Endothelial cell of umbilical vein (primary cell): ENCODE measurements around the gene GCSH. TPM values are rescaled to one million over a fixed set of nuclear protein-coding genes. Genes with fewer than 3 reads are reported as not detected.

Experiments used
- BruUV-seq: library from RNA; stranded (reverse); fragments of 400-500 nt; replicated peaks from 2 replicates; lab custom pipeline; 2021; lab: Mats Ljungman, UMichigan
- CTCF ChIA-PET: fragments of 300-600, 350-600 bp; sonication (Branson Sonifier 250); formaldehyde crosslinking; loops from one replicate; lab custom pipeline; 2021; ENCODE audit warnings: antibody characterized with exemption, inconsistent platforms; lab: Charles Lee
- POLR2A ChIA-PET: fragments of 300-600, 350-600 bp; sonication (Branson Sonifier 250); formaldehyde crosslinking; loops from one replicate; lab custom pipeline; 2021; ENCODE audit warnings: antibody characterized with exemption, inconsistent platforms; lab: Charles Lee
- DNase-seq: peaks from one replicate; pipeline ENCODE4 v3.0.0-alpha.2; 2011; ENCODE audit warnings: low read depth, low spot score
- FAIRE-seq: peaks from 2 replicates; lab custom pipeline; 2011; peaks lifted over from hg19 to GRCh38; lab: Jason Lieb, UNC
- H2AFZ ChIP-seq: 2 replicates; pipeline ENCODE4 v1.6.0; 2012; ENCODE audit warnings: low read depth, low read length, control low read depth, inconsistent platforms
- H3K27ac ChIP-seq: 2 replicates; pipeline ENCODE4 v1.5.1; 2011; ENCODE audit warnings: low read depth, mild to moderate bottlenecking, control low read depth, low read length, moderate library complexity; ENCODE audit not compliant: insufficient read depth
- H3K27me3 ChIP-seq, 2 experiments: 2 replicates each; pipeline versions ENCODE4 v1.6.0 to v1.6.1; 2011; ENCODE audit warnings: low read length in 2 of 2, mixed read lengths in 1 of 2; ENCODE audit not compliant: control insufficient read depth in 2 of 2, insufficient read depth in 2 of 2
- H3K36me3 ChIP-seq, 2 experiments: 2 replicates in 1 of 2; 3 replicates in 1 of 2; pipeline ENCODE4 v1.5.1; 2011; ENCODE audit warnings: low read length in 2 of 2, mild to moderate bottlenecking in 1 of 2, moderate library complexity in 1 of 2; ENCODE audit not compliant: control insufficient read depth in 2 of 2, insufficient read depth in 2 of 2; ENCODE audit errors: extremely low read depth in 1 of 2
- H3K4me1 ChIP-seq: 3 replicates; pipeline ENCODE4 v1.5.1; 2011; ENCODE audit warnings: mild to moderate bottlenecking, low read length; ENCODE audit not compliant: control insufficient read depth, insufficient read depth; ENCODE audit errors: extremely low read depth
- H3K4me2 ChIP-seq: 2 replicates; pipeline ENCODE4 v1.6.1; 2011; ENCODE audit warnings: low read length, control low read depth, mixed read lengths; ENCODE audit not compliant: insufficient read depth
- H3K4me3 ChIP-seq, 3 experiments: fragments of 200-600 bp in 1 of 3; sonication (generic), shearing (Covaris generic) in 1 of 3; replicated peaks in 1 of 3; 2 replicates each; pipeline ENCODE4 v1.5.1; 2011 to 2016; ENCODE audit warnings: control low read depth in 3 of 3, low read length in 3 of 3, mild to moderate bottlenecking in 2 of 3, inconsistent platforms in 1 of 3, low read depth in 1 of 3, moderate library complexity in 1 of 3; ENCODE audit not compliant: insufficient read depth in 1 of 3
- H3K79me2 ChIP-seq: 2 replicates; pipeline ENCODE4 v1.6.0; 2012; ENCODE audit warnings: low read length, inconsistent platforms; ENCODE audit not compliant: control insufficient read depth, insufficient read depth
- H3K9ac ChIP-seq: replicated peaks from 2 replicates; pipeline ENCODE3; 2011; ENCODE audit warnings: low read length, control low read depth; ENCODE audit not compliant: insufficient read depth; ENCODE audit errors: extremely low read depth
- H3K9me1 ChIP-seq: replicated peaks from 3 replicates; pipeline ENCODE4 v1.6.0; 2011; ENCODE audit warnings: mild to moderate bottlenecking, low read length; ENCODE audit not compliant: control insufficient read depth, insufficient read depth; ENCODE audit errors: extremely low read depth
- H3K9me3 ChIP-seq: replicated peaks from 2 replicates; pipeline ENCODE4 v1.5.1; 2012; ENCODE audit warnings: low read length, inconsistent platforms; ENCODE audit not compliant: control insufficient read depth, insufficient read depth
- H4K20me1 ChIP-seq: replicated peaks from 2 replicates; pipeline ENCODE3; 2011; ENCODE audit warnings: mild to moderate bottlenecking, low read length; ENCODE audit not compliant: control insufficient read depth, insufficient read depth; ENCODE audit errors: extremely low read depth
- CTCF ChIP-seq, 2 donors: IDR thresholded peaks; 1 replicate in 1 of 2; 2 replicates in 1 of 2; pipeline ENCODE4 v1.5.1; 2011; ENCODE audit warnings: low read length in 2 of 2, mild to moderate bottlenecking in 2 of 2, moderate library complexity in 2 of 2, control low read depth in 1 of 2, inconsistent platforms in 1 of 2, low read depth in 1 of 2; ENCODE audit not compliant: insufficient read depth in 1 of 2; ENCODE audit errors: extremely low read depth in 1 of 2
- EZH2 ChIP-seq: IDR thresholded peaks from 2 replicates; pipeline ENCODE4 v1.6.1; 2012; ENCODE audit warnings: borderline replicate concordance, low read depth, mild to moderate bottlenecking, moderate library complexity, low read length, inconsistent platforms; ENCODE audit not compliant: severe bottlenecking
- FOS ChIP-seq: IDR thresholded peaks from 2 replicates; pipeline ENCODE4 v1.6.1; 2011; ENCODE audit warnings: mild to moderate bottlenecking, low read length, moderate library complexity, borderline replicate concordance; ENCODE audit not compliant: insufficient read depth
- GATA2 ChIP-seq: IDR thresholded peaks from 2 replicates; pipeline ENCODE4 v1.7.0; 2011; ENCODE audit warnings: low read depth, mild to moderate bottlenecking, moderate library complexity, mixed read lengths, low read length; ENCODE audit not compliant: insufficient read length, insufficient read depth
- JUN ChIP-seq: IDR thresholded peaks from 2 replicates; pipeline ENCODE4 v1.6.1; 2011; ENCODE audit warnings: borderline replicate concordance, low read depth; ENCODE audit not compliant: insufficient read length, insufficient read depth
- MAX ChIP-seq: IDR thresholded peaks from 2 replicates; pipeline ENCODE4 v1.6.1; 2011; ENCODE audit not compliant: insufficient read depth, insufficient read length
- MYC ChIP-seq: IDR thresholded peaks from one replicate; pipeline ENCODE4 v1.6.1; 2011; ENCODE audit warnings: mild to moderate bottlenecking, low read depth, low read length
- POLR2A ChIP-seq: IDR thresholded peaks from 2 replicates; pipeline ENCODE4 v1.6.1; 2012; ENCODE audit warnings: low read depth, mild to moderate bottlenecking, control low read depth, low read length
- POLR2AphosphoS5 ChIP-seq: IDR thresholded peaks from 2 replicates; pipeline ENCODE4 v1.6.1; 2012; ENCODE audit warnings: low read depth, mild to moderate bottlenecking, control low read depth, low read length, moderate library complexity; ENCODE audit not compliant: insufficient read depth
- dilution Hi-C: fragments of 300-500 bp; cut with MboI; formaldehyde crosslinking; loops from one replicate; pipeline ENCODE4 v1.15.0; 2019; ENCODE audit warnings: low sequenced_read_pairs; ENCODE audit not compliant: extremely low pct_ligation_motif_present
- intact Hi-C: fragments of 100-400 bp; cut with micrococcal nuclease; formaldehyde crosslinking; loops from one replicate; pipeline ENCODE4 v1.10.0; 2022
- polyA plus RNA-seq, 4 experiments: library from polyadenylated mRNA; depleted of rRNA in 3 of 4; stranded (reverse) in 3 of 4; unstranded in 1 of 4; fragments of >200 nt; gene quantifications; 2 replicates each; pipeline versions ENCODE4 v1.2.1 to v1.2.3, GENCODE V29; 2011 to 2012; ENCODE audit warnings: missing spikeins in 1 of 4
- total RNA-seq: library from RNA; stranded (reverse); gene quantifications from 2 replicates; pipeline ENCODE4 v1.2.3, GENCODE V29; 2021

Gene GCSH
- total and polyA plus RNA-seq, 2 donors (not counting 3 experiments of a cell fraction or from before 2014, with no cell fraction given), result 6.9 to 31.1 TPM

DNA sequence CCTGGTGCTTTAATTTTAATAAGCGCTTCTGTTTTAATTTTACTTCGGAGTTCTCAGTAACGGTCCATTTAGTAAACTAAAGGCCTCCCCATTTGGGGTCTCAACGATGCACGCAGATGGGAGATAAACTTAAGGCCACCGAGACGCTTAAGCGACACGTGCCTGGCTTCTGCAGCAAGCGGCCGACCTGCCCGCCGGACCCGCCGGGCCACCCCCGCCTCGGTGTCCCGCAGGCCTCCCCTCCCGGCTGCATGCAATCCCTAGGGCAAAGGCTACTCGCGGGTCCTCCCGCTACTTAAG lies 592 bp downstream of the GCSH start:
- FAIRE-seq (no peak), DNase-seq (no peak)
- Histone ChIP-seq H2AFZ (peak overlapping the region; percentile 33), H3K4me3 (peak overlapping the region; percentile 49 to 80 (median 60)), H3K27ac (peak overlapping the region; percentile 0), H3K27me3 (peaks cover 0 to 4% of the 10 kb centered on the region in 2 experiments), H3K79me2 (peaks cover 21% of the 10 kb centered on the region), H3K4me1 (peaks cover 7% of the 10 kb centered on the region), H3K9me1 (no peaks in the 10 kb centered on the region), H3K36me3 (no peaks in the 10 kb centered on the region), H3K9me3 (no peaks in the 10 kb centered on the region), H3K4me2 (peak overlapping the region; percentile 74), H3K9ac (peak overlapping the region; percentile 30), H4K20me1 (no peaks in the 10 kb centered on the region)
- ChIA-PET POLR2A (no interaction called here), CTCF (interaction anchor here (1.3 kb wide), 1 partner anchor 60 kb away, joined by 9 read pairs; the partner anchor contains the start of gene ATMIN)
- no TSS peak for BruUV-seq
- dilution Hi-C loops, result no loop called here
- intact Hi-C loops, result loop anchor here (5.0 kb wide), 1 partner anchor 158 kb away; no protein-coding TSS in a partner anchor
- TF ChIP-seq CTCF (IDR thresholded peaks at IDR 0.05; ENCODE audit: extremely low read depth in 1 of 2, insufficient read depth in 1 of 2, low read depth in 1 of 2, low read length in 2 of 2) (no peak), POLR2AphosphoS5 (no peak), JUN (no peak), MAX (no peak), MYC (no peak), EZH2 (no peak), POLR2A (no peak), FOS (no peak), GATA2 (no peak)
